ENCODE measurements around the gene MFSD1. TPM values are rescaled to one million over a fixed set of nuclear protein-coding genes. Genes with fewer than 3 reads are reported as not detected.

Gene MFSD1
- total RNA-seq, 1 donor from 2014 or later = 31.5 TPM

DNA sequence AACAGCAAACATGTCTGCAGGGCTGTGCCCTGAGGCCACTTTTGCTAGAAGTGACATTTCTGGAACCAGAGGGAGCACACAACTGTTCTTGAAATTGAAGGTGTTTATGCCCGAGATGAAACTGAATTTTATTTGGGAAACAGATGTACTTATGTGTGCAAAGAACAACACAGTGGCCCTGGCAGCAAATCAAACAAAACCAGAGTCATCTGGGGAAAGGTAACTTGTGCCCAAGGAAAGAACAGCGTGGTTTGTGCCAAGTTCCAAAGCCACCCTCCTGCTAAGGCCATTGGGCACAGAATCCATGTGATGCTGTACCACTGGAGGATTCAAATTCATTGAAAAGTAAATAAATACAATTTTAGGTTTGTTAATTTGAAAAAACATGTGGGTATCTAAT, 38.4 kb upstream of the MFSD1 start:
- TF ChIP-seq, protein P1, sequence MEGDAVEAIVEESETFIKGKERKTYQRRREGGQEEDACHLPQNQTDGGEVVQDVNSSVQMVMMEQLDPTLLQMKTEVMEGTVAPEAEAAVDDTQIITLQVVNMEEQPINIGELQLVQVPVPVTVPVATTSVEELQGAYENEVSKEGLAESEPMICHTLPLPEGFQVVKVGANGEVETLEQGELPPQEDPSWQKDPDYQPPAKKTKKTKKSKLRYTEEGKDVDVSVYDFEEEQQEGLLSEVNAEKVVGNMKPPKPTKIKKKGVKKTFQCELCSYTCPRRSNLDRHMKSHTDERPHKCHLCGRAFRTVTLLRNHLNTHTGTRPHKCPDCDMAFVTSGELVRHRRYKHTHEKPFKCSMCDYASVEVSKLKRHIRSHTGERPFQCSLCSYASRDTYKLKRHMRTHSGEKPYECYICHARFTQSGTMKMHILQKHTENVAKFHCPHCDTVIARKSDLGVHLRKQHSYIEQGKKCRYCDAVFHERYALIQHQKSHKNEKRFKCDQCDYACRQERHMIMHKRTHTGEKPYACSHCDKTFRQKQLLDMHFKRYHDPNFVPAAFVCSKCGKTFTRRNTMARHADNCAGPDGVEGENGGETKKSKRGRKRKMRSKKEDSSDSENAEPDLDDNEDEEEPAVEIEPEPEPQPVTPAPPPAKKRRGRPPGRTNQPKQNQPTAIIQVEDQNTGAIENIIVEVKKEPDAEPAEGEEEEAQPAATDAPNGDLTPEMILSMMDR (IDR thresholded peaks at IDR 0.05; ENCODE audit: unreplicated experiment) = no peak
- peaks cover 8% of the 10 kb centered on the region for H3K9me3 Mint-ChIP-seq
- H3K27ac Mint-ChIP-seq = peak overlapping the region; percentile 89
- no peak for DNase-seq (ENCODE audit: low spot score in 2 of 2, unreplicated experiment in 2 of 2)
- no peaks in the 10 kb centered on the region for H3K27me3 Mint-ChIP-seq (ENCODE audit: low read depth)
- H3K36me3 Mint-ChIP-seq = peaks cover 28% of the 10 kb centered on the region
- peaks cover 65% of the 10 kb centered on the region for H3K4me1 Mint-ChIP-seq
- no peak overlapping the region for H3K4me3 Mint-ChIP-seq

DNA sequence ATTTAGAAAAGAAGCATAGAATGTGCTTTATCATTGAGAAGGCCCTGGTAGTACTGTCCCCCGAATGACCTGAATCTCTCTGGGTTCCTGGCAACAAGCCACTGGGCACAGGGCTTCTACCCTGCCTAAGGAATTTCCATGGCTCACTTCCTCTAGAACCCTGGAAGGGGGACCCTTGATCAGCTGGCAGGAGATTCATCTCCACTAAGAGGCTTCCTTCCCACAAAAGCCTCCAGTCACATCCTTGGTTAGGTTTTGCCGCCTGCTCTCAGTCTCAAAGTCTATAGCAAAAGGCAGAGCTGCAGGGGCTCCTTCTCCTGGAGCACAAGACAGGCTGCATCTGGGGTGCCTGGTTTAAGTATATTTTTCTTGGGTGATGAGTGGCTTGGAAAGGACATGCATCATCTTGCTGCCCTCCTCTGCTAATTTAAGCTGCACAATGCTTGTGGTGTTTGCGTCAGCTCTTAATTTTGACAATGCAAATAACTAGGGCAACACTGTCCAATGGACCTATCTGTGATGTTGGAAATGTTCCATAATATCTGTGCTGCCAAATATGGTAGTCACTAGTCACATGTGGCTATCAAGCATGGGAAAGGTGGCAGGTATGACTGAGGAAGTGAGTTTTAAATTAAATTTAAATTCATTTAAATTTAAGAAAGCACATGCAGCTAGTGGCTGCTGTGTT, 36.2 kb upstream of the MFSD1 start:
- TF ChIP-seq, protein P1 (IDR thresholded peaks at IDR 0.05; ENCODE audit: unreplicated experiment) = no peak
- peaks cover 12% of the 10 kb centered on the region for H3K36me3 Mint-ChIP-seq
- H3K4me1 Mint-ChIP-seq = peaks cover 85% of the 10 kb centered on the region
- H3K4me3 Mint-ChIP-seq = no peak overlapping the region
- no peaks in the 10 kb centered on the region for H3K9me3 Mint-ChIP-seq
- no peaks in the 10 kb centered on the region for H3K27me3 Mint-ChIP-seq (ENCODE audit: low read depth)
- peak overlapping the region; percentile 89 for H3K27ac Mint-ChIP-seq
- no peak for DNase-seq (ENCODE audit: low spot score in 2 of 2, unreplicated experiment in 2 of 2)

DNA sequence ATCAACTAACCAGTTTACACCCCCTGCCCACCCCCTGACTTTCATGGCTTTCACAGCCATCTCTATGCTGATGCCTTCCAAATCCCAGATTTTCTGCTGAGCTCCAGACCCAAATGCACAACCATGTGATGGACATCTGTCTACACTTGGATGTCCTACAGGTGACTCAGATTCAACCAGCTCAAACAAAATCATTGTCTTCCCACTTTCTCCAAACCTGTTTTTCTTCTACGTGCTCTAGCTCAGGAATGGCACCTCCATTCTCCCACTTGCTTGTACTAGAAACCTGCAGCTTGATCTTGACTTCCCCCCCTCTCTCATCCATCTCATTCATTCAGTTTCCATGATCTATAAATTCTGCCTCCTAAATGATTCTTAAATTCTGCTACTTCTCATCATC, 35.5 kb upstream of the MFSD1 start:
- Mint-ChIP-seq H3K4me3 (no peak overlapping the region), H3K4me1 (peaks cover 86% of the 10 kb centered on the region), H3K36me3 (peaks cover 10% of the 10 kb centered on the region), H3K9me3 (no peaks in the 10 kb centered on the region), H3K27ac (peak overlapping the region; percentile 97), H3K27me3 (ENCODE audit: low read depth) (no peaks in the 10 kb centered on the region)
- no peak for DNase-seq (ENCODE audit: low spot score in 2 of 2, unreplicated experiment in 2 of 2)
- TF ChIP-seq, protein P1 (IDR thresholded peaks at IDR 0.05; ENCODE audit: unreplicated experiment) = no peak

DNA sequence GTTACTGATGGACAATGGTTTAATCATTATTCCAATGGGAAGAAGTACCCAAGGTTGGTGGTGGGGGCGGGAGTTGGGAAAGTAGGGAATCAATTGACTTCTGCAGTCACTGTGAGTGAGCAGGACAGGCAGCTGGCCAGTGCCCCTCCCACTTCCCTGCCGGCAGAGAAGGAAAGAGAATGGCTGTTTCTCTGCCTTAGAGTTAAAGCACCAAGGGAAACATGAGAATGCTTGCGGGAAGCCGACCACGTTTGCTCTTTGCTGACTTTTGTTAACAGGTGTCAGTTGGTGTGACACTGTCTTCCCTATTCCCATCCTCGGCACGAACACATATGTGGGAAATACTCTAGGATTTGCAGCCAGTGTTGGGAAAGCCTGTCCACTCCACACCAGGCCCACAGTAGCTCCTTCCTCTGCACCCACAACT, 33.5 kb upstream of the MFSD1 start:
- Mint-ChIP-seq H3K9me3 (no peaks in the 10 kb centered on the region), H3K27ac (peak overlapping the region; percentile 97), H3K27me3 (ENCODE audit: low read depth) (no peaks in the 10 kb centered on the region), H3K4me3 (no peak overlapping the region), H3K4me1 (peaks cover 93% of the 10 kb centered on the region), H3K36me3 (peaks cover 5% of the 10 kb centered on the region)
- TF ChIP-seq, protein P1 (IDR thresholded peaks at IDR 0.05; ENCODE audit: unreplicated experiment) = no peak
- peak in 1 of 2 experiments; percentile 51 for DNase-seq (ENCODE audit: low spot score in 2 of 2, unreplicated experiment in 2 of 2)

DNA sequence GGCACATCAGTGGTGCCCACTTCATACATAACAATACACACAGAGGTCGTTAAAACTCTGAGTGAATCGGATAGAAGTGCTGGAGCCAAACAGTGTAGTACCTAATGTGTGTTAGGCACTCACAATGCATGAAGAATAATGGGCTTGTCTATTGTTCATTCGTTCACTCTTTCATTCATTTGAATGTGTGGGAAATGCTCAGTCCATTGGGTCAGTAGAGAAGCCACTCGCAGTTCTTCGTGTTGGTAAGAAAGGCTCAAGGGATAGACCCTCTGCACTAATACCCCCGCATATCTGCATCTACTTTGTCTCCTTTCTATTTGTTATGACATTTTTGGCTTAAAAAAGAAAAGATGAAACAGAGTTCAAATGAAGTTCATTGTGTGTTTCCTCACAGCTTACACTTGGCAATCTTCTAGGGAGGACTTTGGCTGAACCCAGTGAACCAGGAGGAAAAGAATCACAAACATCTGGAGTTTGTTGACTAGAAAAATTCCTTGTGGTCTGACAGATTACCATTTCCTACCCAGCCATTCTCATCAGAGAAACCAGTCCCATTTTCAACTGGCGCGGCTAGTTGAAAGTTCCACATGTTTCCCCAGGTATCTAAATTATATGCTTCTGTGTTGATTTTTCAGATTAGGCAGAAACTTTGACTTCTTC, 32.8 kb upstream of the MFSD1 start:
- H3K36me3 Mint-ChIP-seq = peaks cover 8% of the 10 kb centered on the region
- no peak overlapping the region for H3K4me3 Mint-ChIP-seq

More for the DNA sequence above, 32.8 kb upstream of the MFSD1 start:
- peak overlapping the region; percentile 97 for H3K27ac Mint-ChIP-seq
- no peaks in the 10 kb centered on the region for H3K9me3 Mint-ChIP-seq
- H3K27me3 Mint-ChIP-seq (ENCODE audit: low read depth) = no peaks in the 10 kb centered on the region
- peaks cover 97% of the 10 kb centered on the region for H3K4me1 Mint-ChIP-seq
- DNase-seq (ENCODE audit: low spot score in 2 of 2, unreplicated experiment in 2 of 2) = peak in 1 of 2 experiments; percentile 45
- TF ChIP-seq, protein P1 (IDR thresholded peaks at IDR 0.05; ENCODE audit: unreplicated experiment) = no peak

Data from mesothelial cell of epicardium (in vitro differentiated cells).